GM18909 (cell line): ENCODE measurements around the gene AGAP2.
A peak's percentile ranks its signal among the peaks of the same experiment; 100 is the strongest.

Experiments
- ATAC-seq: cut with Tn5 transposase; IDR thresholded peaks from one replicate; pipeline ENCODE4 v1.9.1; 2021; ENCODE audit warnings: mild to moderate bottlenecking; ENCODE audit not compliant: unreplicated experiment, poor library complexity

The AGAP2 gene

DNA sequence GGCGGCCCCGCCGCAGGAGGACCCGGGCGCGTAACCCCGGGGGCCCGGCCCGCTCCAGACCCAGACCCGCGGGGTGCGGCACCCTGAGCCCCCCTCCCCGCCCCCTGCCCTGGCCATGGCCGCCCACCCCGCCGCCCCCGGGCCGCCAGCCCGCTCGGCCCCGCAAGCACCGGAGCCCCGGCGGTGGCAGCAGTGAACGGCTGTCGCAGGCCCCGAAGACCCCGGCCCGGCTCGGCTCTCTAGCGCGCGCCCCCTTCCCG lies 16.6 kb upstream of the AGAP2 start:
- no peak for ATAC-seq

DNA sequence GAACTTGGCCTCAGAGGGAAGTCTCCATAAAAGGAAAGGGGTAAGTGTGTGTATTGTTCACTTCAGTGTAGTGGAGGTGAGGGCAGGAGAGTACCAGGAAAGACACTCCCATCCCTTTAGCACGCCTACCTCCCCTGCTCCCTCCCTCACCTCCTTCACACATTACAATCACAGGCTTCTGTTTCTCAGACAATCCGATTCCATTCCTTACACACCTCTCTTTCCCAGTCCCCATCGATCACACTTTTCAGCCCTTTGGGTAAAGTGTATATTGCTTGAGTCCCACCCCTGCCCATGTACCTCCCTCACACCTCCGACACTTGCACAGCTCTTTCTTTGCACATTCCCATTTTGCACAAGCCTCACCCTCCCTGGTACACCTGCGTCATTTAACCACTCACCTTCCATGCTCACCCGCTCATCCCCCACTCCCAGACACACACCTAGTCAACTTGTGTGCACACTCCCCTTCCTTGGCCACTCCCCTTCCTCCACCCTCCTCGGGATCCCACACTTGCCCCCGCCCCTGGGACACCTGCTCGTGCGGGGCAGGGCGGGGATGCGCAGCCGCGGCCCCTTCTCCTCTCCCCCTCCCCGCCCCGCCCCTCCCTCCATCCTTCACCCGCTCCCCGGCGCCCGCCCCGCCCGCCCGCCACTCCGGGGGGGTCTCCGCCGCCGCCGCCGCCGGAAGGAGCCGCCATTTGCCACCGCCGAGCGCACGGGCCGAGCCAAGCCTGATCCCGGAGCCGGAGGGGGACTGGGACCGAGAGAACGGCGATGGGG lies 16.1 kb upstream of the AGAP2 start, which contains the start of gene MARCHF9:
Gene MARCHF9 (plus strand): TSS at position 693 of the 783 bp plus-strand sequence. CDS start 426 bp downstream, outside the sequence.
- peak; percentile 40 for ATAC-seq

DNA sequence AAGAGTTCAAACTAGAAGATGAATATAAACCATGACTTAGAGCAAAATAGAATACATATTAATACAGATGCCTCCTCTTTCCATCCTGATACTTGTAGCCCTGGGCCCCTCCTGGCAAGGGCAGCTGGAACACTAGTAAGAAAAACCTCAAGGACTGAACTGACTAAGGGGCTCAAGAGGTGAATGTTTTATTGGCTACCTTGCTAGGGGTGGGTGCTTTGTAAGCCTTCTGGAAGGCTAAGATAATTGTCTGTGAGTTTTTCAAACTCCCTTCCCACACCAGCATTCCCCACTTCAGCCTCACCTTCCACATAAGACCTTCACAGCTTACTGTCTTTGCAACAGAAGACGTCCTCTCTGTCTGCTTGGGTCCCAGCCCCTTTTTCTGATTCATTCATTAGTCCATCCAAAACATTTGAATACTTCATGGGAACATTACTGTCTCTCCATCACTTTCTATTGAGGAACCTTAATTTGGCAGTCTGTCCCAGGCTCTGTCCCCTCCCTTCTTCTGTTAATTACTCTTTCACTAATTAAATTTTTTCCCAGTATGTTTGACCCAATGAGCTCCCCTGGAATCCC lies 15.3 kb upstream of the AGAP2 start:
- no peak for ATAC-seq

DNA sequence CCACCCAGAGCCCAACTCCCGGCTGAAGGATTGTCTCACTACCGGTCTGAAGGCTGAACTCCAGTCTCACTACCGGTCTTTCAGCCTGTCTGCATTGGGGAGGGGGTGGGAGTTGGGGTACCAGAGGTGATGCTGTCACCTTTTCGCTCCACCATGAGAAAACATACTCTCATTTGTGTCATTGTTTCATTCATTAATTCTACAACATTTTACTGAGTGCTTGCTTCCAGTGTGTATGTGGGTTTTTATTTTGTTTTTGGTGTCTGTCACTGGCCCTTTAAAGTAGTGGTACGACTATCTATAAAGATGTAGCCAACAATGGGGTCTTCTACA lies 14.1 kb upstream of the AGAP2 start:
- no peak for ATAC-seq

DNA sequence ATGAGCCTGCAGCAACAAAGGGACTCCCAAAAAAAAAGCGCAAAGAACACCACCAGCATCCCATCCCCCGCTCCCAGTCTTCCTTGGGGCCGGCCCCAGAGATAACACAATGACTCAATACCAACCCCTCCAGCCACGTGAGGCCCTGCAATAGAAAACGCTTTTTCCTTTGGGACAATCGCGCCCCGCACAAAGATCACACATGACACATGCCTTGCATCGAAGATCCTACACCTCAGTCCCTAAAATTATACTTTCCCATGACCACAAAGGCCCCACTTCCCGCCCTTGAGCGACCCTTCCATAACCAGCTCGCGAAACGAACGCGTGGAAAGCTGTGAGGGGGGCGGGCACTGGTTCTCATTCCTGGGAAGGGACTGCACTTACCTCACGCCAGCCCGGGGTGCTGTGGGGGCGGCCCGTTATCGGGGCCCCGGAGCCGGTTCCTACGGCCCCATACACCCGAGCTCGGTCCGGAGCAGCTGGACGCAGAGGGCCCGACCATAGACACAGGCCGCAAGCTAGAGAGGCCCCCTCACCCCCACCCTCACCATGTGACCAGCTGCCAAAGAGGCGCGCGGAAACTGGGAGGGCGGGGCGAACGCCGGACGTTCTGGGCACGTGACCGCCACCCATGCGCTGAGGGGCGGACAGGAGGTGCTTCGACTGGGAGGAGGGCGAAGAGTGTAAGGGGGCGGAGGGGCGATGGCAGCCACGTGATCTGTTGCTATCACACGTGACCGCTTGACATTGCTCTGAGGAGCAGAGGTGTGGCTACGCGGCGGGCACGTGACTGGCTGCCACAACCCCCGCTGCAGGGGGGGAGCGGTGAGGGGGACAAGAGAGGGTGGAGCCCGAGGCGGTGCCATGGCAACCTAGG lies 13.5 kb upstream of the AGAP2 start, which contains the start of gene CDK4:
Gene CDK4 (minus strand): TSS at position 523 of the 880 bp plus-strand sequence. CDS start 593 bp downstream, outside the sequence.
- ATAC-seq, result peak; percentile 70

DNA sequence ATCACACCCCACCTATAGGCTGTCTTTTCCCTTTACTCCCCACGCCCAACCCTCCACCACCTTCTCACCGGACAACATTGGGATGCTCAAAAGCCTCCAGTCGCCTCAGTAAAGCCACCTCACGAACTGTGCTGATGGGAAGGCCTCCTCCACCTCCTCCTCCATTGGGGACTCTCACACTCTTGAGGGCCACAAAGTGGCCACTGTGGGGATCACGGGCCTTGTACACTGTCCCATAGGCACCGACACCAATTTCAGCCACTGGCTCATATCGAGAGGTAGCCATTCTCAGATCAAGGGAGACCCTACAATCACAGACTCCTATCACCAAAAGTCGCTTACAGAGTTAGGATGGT lies 12.9 kb upstream of the AGAP2 start:
- no peak for ATAC-seq

DNA sequence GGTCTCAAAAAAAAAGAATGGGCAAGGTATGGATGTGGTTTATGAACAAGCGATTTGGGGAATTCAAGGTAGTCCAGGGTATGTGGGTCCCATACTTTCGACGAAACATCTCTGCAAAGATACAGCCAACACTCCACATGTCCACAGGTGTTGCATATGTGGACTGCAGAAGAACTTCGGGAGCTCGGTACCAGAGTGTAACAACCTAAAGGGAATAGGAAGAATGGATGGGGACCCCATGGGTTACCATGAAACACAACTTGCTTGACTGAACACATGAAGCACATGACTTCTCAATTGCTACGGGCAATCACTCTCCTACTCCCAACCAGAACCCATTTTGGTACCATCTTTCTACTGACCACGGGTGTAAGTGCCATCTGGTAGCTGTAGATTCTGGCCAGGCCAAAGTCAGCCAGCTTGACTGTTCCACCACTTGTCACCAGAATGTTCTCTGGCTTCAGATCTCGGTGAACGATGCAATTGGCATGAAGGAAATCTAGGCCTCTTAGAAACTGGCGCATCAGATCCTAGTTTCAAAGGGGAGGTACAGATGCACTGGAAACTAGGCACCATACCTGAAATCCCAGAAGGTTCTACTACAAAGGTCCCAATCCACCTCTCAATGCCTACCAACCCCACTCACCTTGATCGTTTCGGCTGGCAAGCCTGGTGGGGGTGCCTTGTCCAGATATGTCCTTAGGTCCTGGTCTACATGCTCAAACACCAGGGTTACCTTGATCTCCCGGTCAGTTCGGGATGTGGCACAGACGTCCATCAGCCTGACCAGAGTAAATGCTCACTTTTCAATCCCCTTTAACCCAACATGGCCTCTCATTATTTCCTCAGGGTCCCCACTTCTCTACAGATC lies 12.3 kb upstream of the AGAP2 start:
- no peak for ATAC-seq

DNA sequence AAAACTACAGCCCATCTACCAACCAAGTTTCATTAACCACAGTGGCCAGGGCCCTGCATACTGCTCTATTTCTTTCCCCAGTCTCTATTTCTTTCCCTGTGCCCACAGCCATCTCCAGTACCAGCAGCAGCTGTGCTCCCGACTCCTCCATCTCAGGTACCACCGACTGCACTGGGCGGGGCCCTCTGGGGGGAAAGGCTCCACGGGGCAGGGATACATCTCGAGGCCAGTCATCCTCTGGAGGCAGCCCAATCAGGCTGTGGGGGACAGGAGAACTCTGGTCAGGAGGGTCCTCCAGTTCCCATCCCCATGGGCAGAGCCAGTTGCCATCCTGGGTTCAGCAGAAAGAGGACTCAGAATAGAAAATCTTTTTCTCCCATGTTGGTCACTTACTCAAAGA lies 10.5 kb upstream of the AGAP2 start:
- no peak for ATAC-seq

DNA sequence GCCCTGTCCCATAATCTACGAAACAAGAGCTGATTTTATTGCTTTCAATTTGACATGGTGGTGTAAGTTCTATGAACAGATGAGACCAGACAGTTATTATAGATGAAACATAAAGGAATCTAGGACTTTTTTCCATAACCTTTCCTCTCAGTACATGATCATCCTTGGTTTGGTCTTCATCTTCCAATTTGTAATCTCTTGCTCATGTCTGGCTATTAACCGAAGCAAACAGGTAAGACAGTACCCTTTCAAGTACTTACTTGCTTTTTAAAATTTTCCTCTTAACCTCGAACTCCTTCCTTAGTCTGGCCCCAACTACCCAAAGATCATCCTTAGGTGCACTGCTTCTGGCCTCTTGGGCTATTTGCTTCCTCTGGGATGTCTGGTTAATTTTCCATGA lies 7.5 kb upstream of the AGAP2 start:
- no peak for ATAC-seq

DNA sequence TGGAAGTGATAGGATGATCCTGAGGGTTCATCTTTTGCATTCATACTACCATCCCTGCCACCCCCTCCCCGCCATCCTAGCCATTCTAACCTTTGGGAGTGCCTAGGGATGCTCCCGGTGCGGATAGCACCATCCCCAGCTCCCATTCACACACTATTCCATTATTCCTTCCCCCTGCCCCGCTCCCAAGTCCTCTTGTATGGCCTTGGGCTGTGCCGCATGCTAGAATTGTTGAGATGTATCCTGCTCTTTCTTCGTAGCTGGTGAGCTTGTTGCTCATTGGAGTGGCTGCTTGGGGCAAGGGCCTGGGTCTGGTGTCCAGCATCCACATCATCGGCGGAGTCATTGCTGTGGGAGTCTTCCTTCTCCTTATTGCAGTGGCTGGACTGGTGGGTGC lies 6.9 kb upstream of the AGAP2 start:
- ATAC-seq, result no peak

DNA sequence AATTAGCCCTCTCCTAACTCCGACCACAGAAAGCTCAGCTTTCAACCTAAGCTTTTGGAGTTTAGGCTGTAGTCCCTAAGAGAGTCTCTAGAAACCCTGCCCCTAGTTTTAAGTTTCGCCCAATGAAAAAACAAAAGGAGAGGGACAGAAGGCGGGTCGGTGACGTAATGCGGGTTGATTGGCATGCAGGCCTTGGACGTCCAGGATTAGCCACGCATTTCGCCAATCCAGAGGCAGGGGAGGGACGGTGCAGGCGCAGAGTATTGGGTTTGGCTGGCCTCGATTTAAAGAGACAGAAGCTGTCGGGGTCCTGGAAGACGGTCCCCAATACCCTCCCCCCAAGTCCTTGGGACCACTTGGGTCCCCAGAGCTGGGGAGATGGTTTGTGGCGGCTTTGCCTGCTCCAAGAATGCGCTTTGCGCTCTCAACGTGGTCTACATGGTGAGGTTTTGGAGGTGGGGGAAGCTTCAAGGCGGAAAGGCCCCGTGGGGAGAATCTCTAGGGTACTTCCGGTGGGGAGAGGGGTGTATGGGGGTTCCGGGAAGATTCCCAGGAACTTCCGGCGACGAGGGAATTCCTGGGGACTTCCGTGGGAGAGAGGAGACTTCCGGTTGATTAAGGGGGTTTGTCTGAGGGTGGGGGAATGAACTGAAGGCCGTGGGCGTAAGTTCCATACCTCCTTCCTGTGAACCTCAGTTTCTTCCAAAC lies 6.4 kb upstream of the AGAP2 start, which contains the start of gene TSPAN31:
Gene TSPAN31 (plus strand): TSS at position 263 of the 708 bp plus-strand sequence. CDS start 116 bp downstream, at position 379.
- ATAC-seq, result peak; percentile 88

DNA sequence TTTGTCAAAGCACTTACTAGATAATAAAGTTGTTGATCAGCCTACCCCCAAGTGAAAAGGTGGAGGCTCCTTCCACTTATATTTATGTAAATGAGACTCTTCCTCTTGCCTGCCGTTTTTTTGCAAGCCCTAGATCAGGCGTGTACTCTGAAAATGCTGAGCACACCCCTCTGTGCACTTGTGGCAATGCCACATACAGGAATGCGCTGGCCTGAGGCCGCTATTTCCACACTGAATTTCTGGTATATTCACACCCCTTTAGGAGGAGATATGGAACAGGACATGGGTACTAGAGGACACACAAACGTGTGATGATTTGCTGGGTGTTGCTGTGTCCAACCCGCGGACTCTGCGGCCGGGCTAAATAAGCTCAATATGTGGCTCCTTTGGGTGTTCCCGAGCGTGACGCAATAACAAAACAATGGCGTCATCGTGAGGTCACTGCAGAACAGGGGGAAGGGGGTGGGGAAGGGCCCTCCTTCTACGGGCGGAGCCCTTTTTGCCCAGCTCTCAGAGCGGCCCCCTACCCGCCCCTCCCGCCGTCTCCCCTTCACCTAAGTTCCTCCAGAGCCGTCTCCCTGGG lies 5.7 kb upstream of the AGAP2 start:
- peak; percentile 36 for ATAC-seq

DNA sequence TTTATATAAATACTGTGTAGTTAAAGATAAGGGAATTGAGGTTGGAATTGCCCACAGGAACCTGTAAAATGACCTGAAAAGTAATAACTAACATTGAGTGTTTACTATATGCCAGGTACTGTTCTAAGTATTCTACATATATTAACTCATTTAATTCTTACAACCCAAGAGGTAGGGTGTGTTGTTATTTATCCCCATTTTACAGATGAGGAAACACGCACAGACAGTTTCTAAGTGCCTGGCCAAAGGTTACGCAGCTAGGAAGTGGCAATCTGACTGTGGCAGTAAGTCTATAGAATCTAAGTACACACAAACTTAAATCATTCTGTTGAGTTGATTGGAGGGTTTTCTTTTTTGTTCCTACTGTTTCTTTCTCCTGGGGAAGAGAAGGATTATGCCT lies 5.2 kb upstream of the AGAP2 start:
- no peak for ATAC-seq

DNA sequence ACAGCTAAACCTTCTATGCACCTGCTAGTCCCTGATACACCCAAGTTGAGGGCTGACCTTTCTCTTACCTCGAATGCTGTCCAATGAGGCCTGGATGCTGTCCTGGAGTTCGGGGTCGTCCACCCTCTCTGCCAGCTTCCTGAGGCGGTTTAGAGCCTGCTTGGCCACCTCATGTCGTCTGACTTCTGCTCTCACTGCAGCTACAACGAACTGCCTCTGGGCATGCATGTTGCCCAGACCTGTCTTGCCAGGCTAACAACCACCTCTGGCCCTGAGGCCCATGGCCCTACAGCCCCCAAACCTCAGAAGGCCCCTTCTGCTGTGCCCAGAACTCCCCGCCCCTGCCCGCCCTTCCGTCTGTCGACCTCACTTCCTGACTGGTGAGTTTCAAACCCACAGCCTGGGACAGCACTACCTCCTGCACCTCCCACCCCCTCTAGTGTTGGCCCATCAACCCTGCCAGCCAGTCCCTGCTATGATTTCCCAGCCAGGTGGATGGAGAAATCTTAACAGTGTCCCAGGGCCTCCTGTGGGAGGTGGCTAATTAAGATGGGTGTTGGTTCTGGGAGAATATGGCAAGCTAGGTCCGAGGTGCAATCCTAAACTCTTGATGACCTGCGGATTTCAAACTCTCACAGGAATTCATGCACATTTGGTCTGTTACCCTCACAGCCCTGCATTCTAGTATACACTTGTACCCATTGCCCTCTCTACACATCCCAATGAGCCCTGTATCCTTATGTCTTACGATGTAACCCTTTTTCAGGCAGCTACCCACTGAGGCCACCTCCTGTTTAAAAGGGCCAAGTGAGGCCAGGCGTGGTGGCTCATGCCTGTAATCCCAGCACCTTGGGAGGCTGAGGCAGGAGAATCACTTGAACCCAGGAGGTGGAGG lies 3.5 kb upstream of the AGAP2 start:
- ATAC-seq, result peak; percentile 61

DNA sequence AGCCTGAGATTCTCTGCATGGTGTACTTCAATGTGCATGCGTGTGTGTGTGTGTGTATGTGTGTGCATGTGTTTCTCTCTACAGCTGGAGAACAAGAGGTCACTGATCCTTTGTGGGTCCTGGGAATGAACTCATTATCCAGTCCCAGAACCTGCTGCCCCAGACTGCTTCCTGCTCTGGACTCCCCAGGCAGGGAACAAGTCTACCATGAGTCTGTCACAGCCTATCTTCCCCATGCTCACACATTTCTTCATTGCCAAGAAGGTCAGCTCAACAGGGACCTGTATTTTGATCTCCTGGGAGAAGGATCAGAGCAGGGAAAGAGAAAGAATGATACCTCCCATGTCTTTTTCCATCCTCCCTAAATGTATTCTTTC lies 2.9 kb upstream of the AGAP2 start:
- ATAC-seq, result no peak

DNA sequence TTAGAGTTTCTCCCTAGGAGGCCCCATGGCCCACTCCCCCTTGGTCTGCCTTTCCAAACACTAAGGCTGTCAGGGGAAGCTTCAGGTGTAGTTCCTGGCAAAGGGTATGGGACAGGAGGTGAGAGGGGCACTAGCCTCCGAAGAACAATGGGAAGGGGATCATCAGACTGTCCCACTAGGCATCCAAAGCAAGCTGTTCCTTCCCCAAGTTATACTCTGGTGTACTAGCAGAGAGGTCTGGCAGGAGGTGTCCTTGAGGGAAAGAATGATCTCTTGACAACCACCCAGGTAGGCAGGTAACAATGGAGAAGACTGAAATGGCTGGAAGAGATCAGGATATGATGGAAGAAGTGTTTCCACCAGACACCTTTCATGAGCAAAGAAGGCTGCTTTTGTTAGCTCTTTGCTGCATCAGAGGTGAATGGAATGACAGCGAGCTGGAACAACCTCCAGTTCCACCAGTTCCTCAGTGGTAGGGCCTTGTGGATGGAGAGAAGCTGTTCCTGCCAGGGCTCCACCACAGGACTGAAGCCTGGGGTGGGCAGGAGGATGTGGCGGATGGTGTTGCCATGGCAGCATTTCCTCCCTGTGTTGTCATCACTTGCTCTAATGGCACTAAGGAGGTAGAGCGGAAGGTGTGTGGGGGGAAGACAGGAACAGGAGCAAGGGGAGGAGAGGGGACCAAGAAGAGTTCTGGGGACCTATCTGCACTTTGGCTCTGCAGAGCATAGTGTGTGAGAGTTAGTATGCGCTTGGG lies 2.3 kb upstream of the AGAP2 start:
- peak; percentile 56 for ATAC-seq

DNA sequence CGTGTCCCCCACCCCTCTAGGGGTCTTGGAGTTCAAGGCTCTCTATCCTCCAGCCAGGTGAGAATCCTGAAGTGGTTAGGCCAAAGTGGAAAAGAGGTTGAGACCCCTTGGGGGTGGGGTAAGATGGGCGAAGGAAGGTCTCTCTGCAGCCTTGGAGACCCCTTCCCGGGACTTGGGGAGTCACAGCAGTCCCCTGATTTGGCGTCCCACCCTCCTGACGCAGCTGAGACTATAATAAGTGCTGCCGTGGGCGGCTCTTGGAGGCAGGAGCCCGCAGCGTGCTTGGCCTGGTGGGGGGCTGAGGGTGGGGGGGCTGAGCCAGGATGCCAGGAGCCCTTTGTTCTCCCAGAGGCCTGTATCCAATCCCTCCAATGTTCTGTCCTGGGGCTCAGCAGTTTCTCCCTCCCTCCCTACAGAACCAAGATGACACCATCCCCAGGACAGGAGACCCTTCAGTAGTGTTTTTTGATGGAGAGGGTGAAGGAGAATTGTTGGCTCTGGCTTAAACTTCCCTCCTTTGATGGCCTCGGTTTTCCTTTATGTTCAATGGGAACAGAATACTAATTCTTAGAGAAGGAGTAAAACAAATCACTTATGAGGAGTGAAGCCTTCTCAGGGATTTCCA lies 1.5 kb upstream of the AGAP2 start:
- no peak for ATAC-seq
